Right atrium auricular region (tissue), 2 donors: ENCODE results near the gene CPNE5. TPM values are rescaled to one million over a fixed set of nuclear protein-coding genes. Genes with fewer than 3 reads are reported as not detected.

ENCODE experiments used
- DNase-seq: peaks from one replicate; pipeline ENCODE4 v3.0.0-alpha.2; 2019; ENCODE audit warnings: low spot score
- H3K27ac ChIP-seq, 2 donors: fragments of 200-600 bp; sonication (generic); 1 replicate in 1 of 2; 2 replicates in 1 of 2; pipeline ENCODE4 v1.5.1; 2016 to 2019
- H3K27me3 ChIP-seq, 2 donors: fragments of 200-600 bp; sonication (generic); one replicate each; pipeline versions ENCODE4 v1.5.1 to v1.6.0; 2017 to 2019
- H3K36me3 ChIP-seq: fragments of 200-600 bp; sonication (generic); one replicate; pipeline ENCODE4 v1.5.1; 2016
- H3K4me1 ChIP-seq, 2 donors: fragments of 200-600 bp; sonication (generic); one replicate each; pipeline versions ENCODE4 v1.5.1 to v1.6.0; 2017 to 2019
- H3K4me3 ChIP-seq, 2 donors: fragments of 200-600 bp; sonication (generic); 1 replicate in 1 of 2; 2 replicates in 1 of 2; pipeline ENCODE4 v1.5.1; 2017 to 2019; ENCODE audit warnings: mild to moderate bottlenecking in 1 of 2, moderate library complexity in 1 of 2
- H3K9me3 ChIP-seq, 2 donors: fragments of 200-600 bp; sonication (generic); one replicate each; pipeline ENCODE4 v1.5.1; 2019
- CTCF ChIP-seq, 2 donors: fragments of 200-600 bp; sonication (generic); IDR thresholded peaks; one replicate each; pipeline ENCODE4 v1.5.1; 2019; ENCODE audit warnings: antibody characterized with exemption in 2 of 2
- total RNA-seq, 2 donors: library from RNA; depleted of rRNA; stranded (reverse); fragments of >200 nt; gene quantifications; one replicate each; pipeline ENCODE4 v1.1.0, GENCODE V29; 2016

CPNE5 gene
- total RNA-seq, 2 donors from 2014 or later = 36.7 to 47.4 TPM

GRCh38 chr6:36752187-36752885, 86.9 kb downstream of the CPNE5 start:
- TF ChIP-seq CTCF (IDR thresholded peaks at IDR 0.05) = no peak
- H3K27me3 ChIP-seq = no peaks in the 10 kb centered on the region
- H3K4me3 ChIP-seq = no peak overlapping the region
- peaks cover 0 to 15% of the 10 kb centered on the region in 2 donors for H3K4me1 ChIP-seq
- H3K27ac ChIP-seq = no peak overlapping the region
- DNase-seq = no peak
- no peaks in the 10 kb centered on the region for H3K9me3 ChIP-seq
- H3K36me3 ChIP-seq = no peaks in the 10 kb centered on the region

- Histone ChIP-seq H3K9me3 (no peaks in the 10 kb centered on the region), H3K27me3 (no peaks in the 10 kb centered on the region), H3K4me1 (peaks cover 0 to 15% of the 10 kb centered on the region in 2 donors), H3K27ac (no peak overlapping the region), H3K4me3 (no peak overlapping the region), H3K36me3 (no peaks in the 10 kb centered on the region)
- DNase-seq = no peak
- no peak for TF ChIP-seq CTCF (IDR thresholded peaks at IDR 0.05)
These were observed 87.4 kb downstream of the CPNE5 start for GRCh38 chr6:36751833-36752186.

- Histone ChIP-seq H3K4me1 (peaks cover 0 to 12% of the 10 kb centered on the region in 2 donors), H3K27me3 (no peaks in the 10 kb centered on the region), H3K36me3 (no peaks in the 10 kb centered on the region), H3K9me3 (no peaks in the 10 kb centered on the region), H3K27ac (no peak overlapping the region), H3K4me3 (no peak overlapping the region)
- DNase-seq = no peak
- no peak for TF ChIP-seq CTCF (IDR thresholded peaks at IDR 0.05)
These were observed 88.2 kb downstream of the CPNE5 start for GRCh38 chr6:36751091-36751490.

GRCh38 chr6:36749829-36750489, 89.3 kb downstream of the CPNE5 start:
- Histone ChIP-seq H3K27ac (no peak overlapping the region), H3K9me3 (no peaks in the 10 kb centered on the region), H3K36me3 (no peaks in the 10 kb centered on the region), H3K4me3 (no peak overlapping the region), H3K27me3 (no peaks in the 10 kb centered on the region), H3K4me1 (peaks cover 0 to 7% of the 10 kb centered on the region in 2 donors)
- no peak for DNase-seq
- no peak for TF ChIP-seq CTCF (IDR thresholded peaks at IDR 0.05)

GRCh38 chr6:36746251-36746650, 93.0 kb downstream of the CPNE5 start:
- Histone ChIP-seq H3K27ac (no peak overlapping the region), H3K36me3 (no peaks in the 10 kb centered on the region), H3K4me1 (no peaks in the 10 kb centered on the region), H3K4me3 (no peak overlapping the region), H3K9me3 (no peaks in the 10 kb centered on the region), H3K27me3 (no peaks in the 10 kb centered on the region)
- no peak for TF ChIP-seq CTCF (IDR thresholded peaks at IDR 0.05)
- no peak for DNase-seq
